Activated CD4-positive, alpha-beta T cell treated with anti-CD3 and anti-CD28 coated beads for 36 hours (primary cell): ENCODE results near the gene CLCN6. TPM values are rescaled to one million over a fixed set of nuclear protein-coding genes. Genes with fewer than 3 reads are reported as not detected.

Source experiments
- ATAC-seq: fragments of 200-7000 bp; cut with Tn5 transposase; one replicate; pipeline ENCODE4 v1.10.0; 2021; ENCODE audit warnings: mild to moderate bottlenecking, moderate library complexity
- CTCF ChIA-PET: fragments of 350-600 bp; sonication (Branson Sonifier 250); formaldehyde crosslinking; loops from one replicate; lab custom pipeline; 2021; ENCODE audit warnings: antibody characterized with exemption; lab: Charles Lee
- POLR2A ChIA-PET: fragments of 350-600 bp; sonication (Branson Sonifier 250); formaldehyde crosslinking; loops from one replicate; lab custom pipeline; 2021; ENCODE audit warnings: antibody characterized with exemption, inconsistent platforms; lab: Charles Lee
- DNase-seq: peaks from one replicate; pipeline ENCODE4 v3.0.0-alpha.2; 2020
- H3K27ac Mint-ChIP-seq: one replicate; pipeline ENCODE4 v1.8.0; 2021; ENCODE audit warnings: mixed read lengths
- H3K27me3 Mint-ChIP-seq: one replicate; pipeline ENCODE4 v1.8.0; 2021; ENCODE audit warnings: mixed read lengths
- H3K36me3 Mint-ChIP-seq: one replicate; pipeline ENCODE4 v1.8.0; 2021; ENCODE audit warnings: low read depth, mixed read lengths
- H3K4me1 Mint-ChIP-seq: one replicate; pipeline ENCODE4 v1.8.0; 2021; ENCODE audit warnings: mixed read lengths
- H3K4me3 Mint-ChIP-seq: one replicate; pipeline ENCODE4 v1.8.0; 2021; ENCODE audit warnings: mild to moderate bottlenecking, moderate library complexity, mixed read lengths
- H3K9me3 Mint-ChIP-seq: one replicate; pipeline ENCODE4 v1.8.0; 2021; ENCODE audit warnings: low read depth, mixed read lengths
- intact Hi-C, 2 experiments: fragments of 100-400 bp; cut with DNase I in 1 of 2; cut with micrococcal nuclease in 1 of 2; formaldehyde crosslinking; loops; one replicate each; pipeline versions ENCODE4 v1.14.2 to v1.15.1; 2022 to 2024; cut with DNase I, micrococcal nuclease
- total RNA-seq, 2 experiments: library from RNA; stranded (reverse); gene quantifications; one replicate each; pipeline ENCODE4 v1.2.3, GENCODE V29; 2021

The CLCN6 gene
- total RNA-seq, 2 experiments from 2014 or later: 9.4 to 9.5 TPM

- Mint-ChIP-seq H3K36me3 (no peaks in the 10 kb centered on the region), H3K4me3 (no peak overlapping the region), H3K9me3 (no peaks in the 10 kb centered on the region), H3K27me3 (peaks cover 5% of the 10 kb centered on the region), H3K27ac (no peak overlapping the region), H3K4me1 (no peaks in the 10 kb centered on the region)
- DNase-seq: no peak
- intact Hi-C loops: no loop called here
- ChIA-PET POLR2A (no interaction called here), CTCF (no interaction called here)
- ATAC-seq: no peak
Measured at GRCh38 chr1:11767922-11768704, 37.9 kb upstream of the CLCN6 start.

- ChIA-PET POLR2A (no interaction called here), CTCF (no interaction called here)
- no peak overlapping the region for H3K27ac Mint-ChIP-seq
Measured at GRCh38 chr1:11768821-11769220, 37.2 kb upstream of the CLCN6 start.

GRCh38 chr1:11769274-11769673 lies 36.7 kb upstream of the CLCN6 start:
- Mint-ChIP-seq H3K4me1 (no peaks in the 10 kb centered on the region), H3K4me3 (no peak overlapping the region), H3K27me3 (no peaks in the 10 kb centered on the region), H3K27ac (no peak overlapping the region), H3K9me3 (no peaks in the 10 kb centered on the region), H3K36me3 (no peaks in the 10 kb centered on the region)
- intact Hi-C loops: no loop called here
- DNase-seq: no peak
- ATAC-seq: no peak
- ChIA-PET POLR2A (no interaction called here), CTCF (no interaction called here)

More at GRCh38 chr1:11768821-11769220, 37.2 kb upstream of the CLCN6 start:
- Mint-ChIP-seq H3K4me3 (no peak overlapping the region), H3K4me1 (no peaks in the 10 kb centered on the region), H3K9me3 (no peaks in the 10 kb centered on the region), H3K36me3 (no peaks in the 10 kb centered on the region), H3K27me3 (peaks cover under 1% of the 10 kb centered on the region)
- no peak for DNase-seq
- no peak for ATAC-seq
- intact Hi-C loops: no loop called here

- CTCF ChIA-PET: no interaction called here
- POLR2A ChIA-PET: no interaction called here
- H3K27me3 Mint-ChIP-seq: no peaks in the 10 kb centered on the region
Measured at GRCh38 chr1:11770011-11770410, 36.0 kb upstream of the CLCN6 start.

GRCh38 chr1:11771481-11772043 lies 34.4 kb upstream of the CLCN6 start:
- Mint-ChIP-seq H3K9me3 (no peaks in the 10 kb centered on the region), H3K27me3 (no peaks in the 10 kb centered on the region), H3K36me3 (no peaks in the 10 kb centered on the region), H3K4me1 (no peaks in the 10 kb centered on the region), H3K27ac (no peak overlapping the region), H3K4me3 (no peak overlapping the region)
- ChIA-PET POLR2A (no interaction called here), CTCF (no interaction called here)
- ATAC-seq: no peak
- intact Hi-C loops: no loop called here
- no peak for DNase-seq

More at GRCh38 chr1:11770011-11770410, 36.0 kb upstream of the CLCN6 start:
- intact Hi-C loops: no loop called here
- Mint-ChIP-seq H3K4me3 (no peak overlapping the region), H3K9me3 (no peaks in the 10 kb centered on the region), H3K4me1 (no peaks in the 10 kb centered on the region), H3K27ac (no peak overlapping the region), H3K36me3 (no peaks in the 10 kb centered on the region)
- no peak for DNase-seq
- ATAC-seq: no peak

GRCh38 chr1:11772458-11772857 lies 33.5 kb upstream of the CLCN6 start:
- CTCF ChIA-PET: interaction anchor here (0.6 kb wide), 1 partner anchor 13 kb away, joined by 3 read pairs; no protein-coding TSS in a partner anchor
- H3K36me3 Mint-ChIP-seq: no peaks in the 10 kb centered on the region
- no peak for ATAC-seq

GRCh38 chr1:11774753-11775152 lies 31.2 kb upstream of the CLCN6 start:
- Mint-ChIP-seq H3K4me3 (no peak overlapping the region), H3K27me3 (no peaks in the 10 kb centered on the region), H3K9me3 (no peaks in the 10 kb centered on the region), H3K36me3 (no peaks in the 10 kb centered on the region), H3K4me1 (no peaks in the 10 kb centered on the region), H3K27ac (no peak overlapping the region)
- ChIA-PET CTCF (interaction anchor here (0.6 kb wide), 1 partner anchor 89 kb away, joined by 3 read pairs; no protein-coding TSS in a partner anchor), POLR2A (no interaction called here)
- DNase-seq (no peak), ATAC-seq (no peak)
- intact Hi-C loops: no loop called here

More at GRCh38 chr1:11772458-11772857, 33.5 kb upstream of the CLCN6 start:
- H3K4me1 Mint-ChIP-seq: no peaks in the 10 kb centered on the region
- H3K27ac Mint-ChIP-seq: no peak overlapping the region
- H3K9me3 Mint-ChIP-seq: no peaks in the 10 kb centered on the region
- H3K27me3 Mint-ChIP-seq: no peaks in the 10 kb centered on the region
- DNase-seq: no peak
- intact Hi-C loops: no loop called here
- POLR2A ChIA-PET: no interaction called here
- no peak overlapping the region for H3K4me3 Mint-ChIP-seq

GRCh38 chr1:11777658-11778322 lies 28.2 kb upstream of the CLCN6 start:
- POLR2A ChIA-PET: interaction anchor here (0.6 to 0.7 kb wide), 3 partner anchors 74 to 912 kb away, joined by 3 to 6 read pairs (median 3); no protein-coding TSS in a partner anchor
- CTCF ChIA-PET: no interaction called here
- no peak overlapping the region for H3K4me3 Mint-ChIP-seq

GRCh38 chr1:11778336-11778735 lies 27.7 kb upstream of the CLCN6 start:
- Mint-ChIP-seq H3K27ac (no peak overlapping the region), H3K27me3 (no peaks in the 10 kb centered on the region), H3K36me3 (no peaks in the 10 kb centered on the region), H3K4me3 (no peak overlapping the region), H3K9me3 (no peaks in the 10 kb centered on the region), H3K4me1 (no peaks in the 10 kb centered on the region)
- intact Hi-C loops: no loop called here
- ChIA-PET CTCF (no interaction called here), POLR2A (interaction anchor here (0.6 kb wide), 2 partner anchors 73 to 913 kb away, joined by 3 to 6 read pairs; no protein-coding TSS in a partner anchor)
- ATAC-seq (no peak), DNase-seq (no peak)

More at GRCh38 chr1:11777658-11778322, 28.2 kb upstream of the CLCN6 start:
- no peaks in the 10 kb centered on the region for H3K9me3 Mint-ChIP-seq
- H3K27ac Mint-ChIP-seq: no peak overlapping the region
- intact Hi-C loops: no loop called here
- no peaks in the 10 kb centered on the region for H3K27me3 Mint-ChIP-seq
- H3K4me1 Mint-ChIP-seq: no peaks in the 10 kb centered on the region
- ATAC-seq (no peak), DNase-seq (no peak)
- H3K36me3 Mint-ChIP-seq: no peaks in the 10 kb centered on the region

GRCh38 chr1:11778844-11779623 lies 27.0 kb upstream of the CLCN6 start:
- Mint-ChIP-seq H3K27me3 (no peaks in the 10 kb centered on the region), H3K36me3 (no peaks in the 10 kb centered on the region), H3K27ac (no peak overlapping the region), H3K4me3 (no peak overlapping the region), H3K4me1 (no peaks in the 10 kb centered on the region), H3K9me3 (no peaks in the 10 kb centered on the region)
- DNase-seq (no peak), ATAC-seq (no peak)
- POLR2A ChIA-PET: no interaction called here
- CTCF ChIA-PET: no interaction called here
- intact Hi-C loops: no loop called here

GRCh38 chr1:11779715-11780379 lies 26.1 kb upstream of the CLCN6 start:
- POLR2A ChIA-PET: no interaction called here
- intact Hi-C loops: no loop called here
- no peak for ATAC-seq
- Mint-ChIP-seq H3K9me3 (no peaks in the 10 kb centered on the region), H3K4me3 (no peak overlapping the region), H3K36me3 (no peaks in the 10 kb centered on the region), H3K27ac (no peak overlapping the region), H3K27me3 (no peaks in the 10 kb centered on the region), H3K4me1 (peaks cover 2% of the 10 kb centered on the region)
- no peak for DNase-seq
- CTCF ChIA-PET: interaction anchor here (0.5 kb wide), 1 partner anchor 129 kb away, joined by 4 read pairs; no protein-coding TSS in a partner anchor
